Stimulated activated CD8-positive, alpha-beta memory T cell treated with anti-CD3 and anti-CD28 coated beads, Interleukin-4, amount 100 ng/mL, for 4 hours (primary cell): ENCODE data around the gene NLRC5.

Experiments
- DNase-seq, 2 donors: peaks; one replicate each; pipeline ENCODE4 v3.0.0-alpha.2; 2020; ENCODE audit warnings: low read depth in 2 of 2, low spot score in 1 of 2

Gene NLRC5

DNA sequence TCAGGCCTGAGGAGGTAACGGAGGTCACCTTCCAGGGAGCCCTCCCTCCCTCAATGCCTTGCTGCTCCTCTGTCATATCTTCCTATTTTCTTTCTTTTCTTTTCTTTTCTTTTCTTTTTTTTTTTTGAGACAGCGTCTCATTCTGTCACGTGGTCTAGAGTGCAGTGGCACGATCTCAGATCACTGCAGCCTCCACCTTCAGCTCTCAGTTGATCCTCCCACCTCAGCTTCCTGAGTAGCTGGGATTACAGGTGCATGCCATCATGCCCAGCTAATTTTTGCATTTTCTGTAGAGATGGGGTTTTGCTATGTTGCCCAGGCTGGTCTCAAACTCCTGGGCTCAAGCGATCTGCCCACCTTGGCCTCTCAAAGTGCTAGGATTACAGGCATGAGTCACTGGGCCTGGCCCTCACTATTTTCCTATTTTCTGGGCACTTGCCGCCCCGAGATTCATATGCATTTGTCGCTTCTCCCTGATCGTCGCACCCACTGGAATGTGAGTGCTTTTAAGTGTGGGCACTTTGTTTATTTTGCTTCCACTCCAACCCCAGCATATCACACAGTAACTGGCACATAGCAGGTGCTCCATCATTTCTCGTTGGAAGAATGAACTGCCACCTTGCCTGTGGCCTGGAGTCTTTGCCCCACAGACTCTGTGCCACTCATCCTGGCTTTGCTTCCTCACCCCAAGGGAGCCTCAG is 134.8 kb downstream of the NLRC5 start:
- no peak for DNase-seq

DNA sequence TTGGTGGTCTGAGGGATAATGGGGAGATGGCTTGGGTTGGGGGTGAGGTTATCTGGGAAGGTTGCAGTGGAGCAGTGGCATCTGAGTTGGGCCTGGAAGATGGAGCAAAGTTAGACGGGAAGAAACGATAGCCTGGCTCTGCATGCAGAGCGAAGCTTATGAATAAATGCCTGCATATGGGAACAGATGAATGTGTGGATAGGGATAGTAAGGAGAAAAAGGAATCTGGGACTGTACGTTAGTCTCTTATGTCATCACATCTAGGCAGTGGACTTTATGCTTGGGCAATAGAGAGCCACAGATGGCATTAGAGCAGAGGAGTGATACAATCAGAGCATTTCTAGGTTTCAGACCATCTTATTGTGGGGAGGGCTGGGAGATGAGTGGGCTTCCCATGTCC is 136.0 kb downstream of the NLRC5 start:
- DNase-seq: no peak

DNA sequence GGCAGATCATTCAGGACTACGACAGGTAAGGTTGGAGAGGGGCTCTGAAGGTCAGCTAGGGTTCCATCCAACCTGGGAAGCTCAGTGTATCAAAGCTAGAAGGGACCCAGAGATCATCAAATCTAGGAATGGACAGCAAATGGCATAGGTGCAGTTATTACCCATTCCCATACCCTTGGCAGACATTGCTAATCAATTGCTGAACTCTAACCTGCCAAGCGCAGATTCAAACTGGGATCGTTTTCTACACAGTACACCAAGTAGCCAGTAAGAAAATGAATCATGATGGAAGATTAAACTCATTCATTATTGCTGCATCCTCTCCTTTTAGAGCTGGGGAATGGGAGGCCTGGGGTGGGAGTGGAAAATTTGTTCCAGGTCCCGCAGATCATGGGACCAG is 136.6 kb downstream of the NLRC5 start:
- DNase-seq: no peak

DNA sequence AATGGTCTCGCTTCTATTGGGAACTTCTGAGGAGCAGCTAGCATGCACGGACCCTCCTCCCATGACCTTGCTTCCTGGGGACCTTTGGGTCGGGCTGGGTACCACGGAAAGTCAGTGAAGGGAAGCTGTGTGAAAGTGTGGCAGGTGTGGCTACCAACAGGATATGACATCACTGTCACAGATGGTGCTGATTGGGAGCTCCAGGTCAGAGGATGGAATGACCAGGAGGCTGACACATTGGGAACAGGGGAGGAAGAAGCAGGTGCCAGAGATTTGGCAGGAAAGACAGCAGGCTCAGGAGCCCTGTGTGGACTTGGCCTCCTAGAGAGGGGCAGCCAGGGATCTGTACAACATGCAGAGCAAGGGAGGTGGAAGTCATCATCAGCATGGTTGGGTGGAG is 137.1 kb downstream of the NLRC5 start:
- DNase-seq: no peak

DNA sequence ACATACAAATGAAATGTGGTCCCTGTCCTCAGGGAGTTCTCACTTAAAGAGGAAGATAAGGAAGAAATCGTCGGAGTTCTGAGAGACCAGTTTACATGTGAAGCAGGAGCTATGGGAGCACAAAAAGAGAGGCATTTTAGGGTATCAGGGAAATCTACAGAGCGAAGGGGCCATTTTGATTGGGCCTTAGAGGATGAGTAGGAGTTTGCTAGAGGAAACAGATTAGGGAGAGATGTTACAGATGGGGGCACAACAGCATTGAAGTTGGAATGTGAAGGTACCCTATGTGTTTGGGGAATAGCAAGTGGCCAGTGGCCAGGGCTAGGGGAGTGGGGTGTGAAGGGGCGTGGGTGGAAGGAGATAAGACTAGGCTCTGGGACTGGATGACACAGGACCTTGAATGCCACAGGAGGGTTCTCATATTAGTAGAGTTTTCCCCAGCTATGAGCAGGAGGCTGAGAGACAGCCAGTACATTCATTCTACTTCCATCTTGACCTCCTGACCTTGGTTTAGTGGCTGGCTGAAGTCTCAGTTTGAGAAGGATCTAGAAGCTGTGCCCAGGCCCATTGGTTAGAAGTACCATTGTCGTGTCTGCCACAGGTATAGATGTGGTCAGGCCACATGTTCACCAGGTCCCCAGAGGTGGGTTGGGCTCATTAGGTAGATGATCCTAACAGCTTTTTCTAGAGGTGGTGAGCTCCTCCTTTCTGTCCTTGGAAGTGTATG is 137.8 kb downstream of the NLRC5 start:
- no peak for DNase-seq

DNA sequence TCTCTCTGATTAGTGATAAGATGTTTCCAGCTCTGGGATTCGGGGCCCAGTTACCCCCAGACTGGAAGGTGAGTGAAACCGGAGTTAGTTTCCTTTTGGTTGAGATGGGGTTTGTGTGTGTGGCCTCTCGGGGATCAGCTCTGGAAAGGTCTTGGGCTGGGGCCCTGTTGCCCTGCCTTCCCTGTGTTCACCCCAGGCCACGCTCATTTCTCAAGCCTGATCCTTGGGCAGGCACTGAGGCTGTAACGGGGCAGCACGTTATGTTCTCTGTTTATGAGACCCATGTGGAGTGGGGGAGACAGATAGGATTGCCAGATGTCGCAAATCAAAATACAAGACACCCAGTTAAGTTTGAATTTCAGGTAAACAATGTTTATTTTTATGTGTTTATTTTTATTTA is 138.5 kb downstream of the NLRC5 start:
- no peak for DNase-seq

DNA sequence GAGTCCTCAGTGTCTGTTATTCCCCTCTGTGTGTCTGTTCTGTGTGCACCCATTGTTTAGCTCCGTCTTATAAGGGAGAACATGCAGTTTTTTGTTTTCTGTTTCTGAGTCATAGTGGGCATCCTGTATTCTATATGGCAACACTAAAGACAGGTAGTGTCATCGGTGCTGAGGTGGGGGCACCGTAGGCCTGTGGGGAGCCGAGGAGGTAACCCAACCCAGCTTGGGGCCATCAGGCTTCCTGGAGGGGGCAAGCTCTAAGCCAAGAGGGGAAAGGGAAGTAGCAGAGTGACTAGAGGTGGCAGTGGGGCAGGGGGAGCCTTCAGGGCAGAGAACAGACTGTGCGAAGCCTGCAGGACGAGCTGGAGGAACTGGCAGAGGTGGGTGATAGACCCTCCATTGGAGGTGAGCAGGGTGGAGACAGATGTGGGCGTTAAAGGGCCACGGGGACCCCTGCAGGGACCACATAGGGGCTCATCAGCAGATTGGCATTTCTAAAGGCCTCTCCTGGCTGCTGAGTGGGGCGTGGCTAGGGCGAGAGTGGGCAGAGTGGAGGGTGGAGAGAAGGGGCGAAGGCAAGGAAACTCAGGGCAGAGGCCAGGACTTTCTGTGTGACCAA is 139.5 kb downstream of the NLRC5 start:
- peak in 1 of 2 donors; percentile 15 for DNase-seq

DNA sequence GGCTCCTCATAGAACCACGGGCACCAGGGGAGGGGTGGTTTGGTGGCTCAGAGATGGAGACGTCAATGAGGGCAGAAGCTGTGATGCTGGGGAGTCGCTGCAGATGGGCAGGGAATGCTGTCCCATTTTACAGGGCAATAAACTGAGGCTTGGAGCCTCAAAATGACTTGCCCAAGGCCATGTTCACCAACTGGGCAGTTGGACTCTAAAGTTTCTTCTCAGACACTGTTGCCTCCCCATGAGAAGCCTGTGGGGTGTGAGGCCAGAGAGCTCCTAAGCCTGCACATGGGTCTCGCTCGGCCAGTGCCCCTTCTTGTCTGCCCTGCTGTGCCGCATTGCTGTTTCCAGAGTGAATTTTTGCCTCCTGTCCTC is 141.6 kb downstream of the NLRC5 start:
- DNase-seq: no peak

DNA sequence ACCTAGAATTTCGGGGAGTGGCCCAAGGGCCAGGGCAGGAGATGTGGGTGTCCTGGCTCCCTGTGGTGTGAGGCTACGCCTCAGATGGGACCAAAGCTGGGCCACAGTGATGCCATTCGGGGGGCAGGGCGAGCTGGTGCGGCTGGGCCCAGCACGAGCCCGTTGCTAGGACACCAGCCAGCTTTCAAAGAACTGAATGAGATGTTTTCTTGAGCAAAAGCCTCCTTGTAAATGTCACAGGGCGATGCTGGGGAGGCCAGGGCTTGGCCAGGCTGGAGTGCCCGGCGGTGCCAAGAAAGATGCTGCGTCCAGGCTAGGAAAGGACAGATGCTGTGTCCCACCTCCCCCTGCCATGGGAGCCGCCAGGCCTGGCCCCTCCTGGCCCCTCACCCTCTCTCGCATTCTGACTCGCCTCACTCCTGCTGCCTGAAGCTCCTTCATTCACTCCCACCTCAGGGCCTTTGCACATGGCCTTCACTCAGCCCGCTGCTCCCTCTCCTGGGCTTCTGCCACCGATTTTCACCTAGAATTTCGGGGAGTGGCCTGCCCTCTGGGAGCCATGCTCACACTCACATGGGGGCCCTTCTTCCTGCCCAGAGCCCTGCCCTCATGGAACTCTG is 142.1 kb downstream of the NLRC5 start:
- DNase-seq: no peak

DNA sequence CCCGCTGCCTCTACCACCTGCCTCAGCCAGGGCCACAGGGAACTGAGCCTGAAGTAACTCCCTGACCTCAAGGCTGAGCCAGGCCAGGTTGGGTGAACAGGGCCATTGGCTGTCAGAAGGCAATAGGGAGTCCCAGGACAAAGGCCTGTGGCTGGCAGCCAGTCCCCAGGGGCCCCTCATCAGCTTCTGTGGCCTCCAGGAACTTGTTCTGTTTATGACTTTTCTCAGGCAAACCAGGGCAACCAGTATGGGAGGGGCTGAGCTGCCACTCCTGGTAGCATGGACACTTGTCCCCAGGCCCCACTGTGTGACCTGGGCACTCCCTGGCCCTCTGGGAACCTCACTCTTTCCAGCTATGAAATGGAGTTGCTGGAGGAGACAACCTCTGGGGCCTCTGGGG is 143.1 kb downstream of the NLRC5 start:
- no peak for DNase-seq

DNA sequence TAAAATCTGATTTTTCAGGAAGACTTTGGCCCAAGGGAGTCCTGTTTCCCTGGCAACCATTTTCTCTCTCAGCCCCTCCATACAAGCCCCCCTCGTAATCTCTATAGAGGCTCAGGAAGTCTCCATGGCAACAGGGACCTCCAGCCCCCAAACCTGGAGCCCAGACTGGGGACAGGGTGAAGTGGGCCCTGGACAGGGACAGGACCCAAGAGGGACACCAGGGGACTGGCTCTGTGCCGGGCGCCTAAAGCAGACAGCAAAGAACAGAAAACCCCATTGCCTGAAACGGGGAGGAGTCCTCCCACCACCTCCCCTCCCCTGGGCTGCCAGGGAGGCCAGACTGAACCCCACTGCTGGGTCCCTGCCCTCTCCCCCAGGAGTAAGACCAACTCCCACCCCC is 143.7 kb downstream of the NLRC5 start:
- DNase-seq: no peak
